ENCODE measurements around the gene WFIKKN1.

GRCh38 chr16:675884-676564 lies 45.2 kb downstream of the WFIKKN1 start:
- TF ChIP-seq, protein P1, sequence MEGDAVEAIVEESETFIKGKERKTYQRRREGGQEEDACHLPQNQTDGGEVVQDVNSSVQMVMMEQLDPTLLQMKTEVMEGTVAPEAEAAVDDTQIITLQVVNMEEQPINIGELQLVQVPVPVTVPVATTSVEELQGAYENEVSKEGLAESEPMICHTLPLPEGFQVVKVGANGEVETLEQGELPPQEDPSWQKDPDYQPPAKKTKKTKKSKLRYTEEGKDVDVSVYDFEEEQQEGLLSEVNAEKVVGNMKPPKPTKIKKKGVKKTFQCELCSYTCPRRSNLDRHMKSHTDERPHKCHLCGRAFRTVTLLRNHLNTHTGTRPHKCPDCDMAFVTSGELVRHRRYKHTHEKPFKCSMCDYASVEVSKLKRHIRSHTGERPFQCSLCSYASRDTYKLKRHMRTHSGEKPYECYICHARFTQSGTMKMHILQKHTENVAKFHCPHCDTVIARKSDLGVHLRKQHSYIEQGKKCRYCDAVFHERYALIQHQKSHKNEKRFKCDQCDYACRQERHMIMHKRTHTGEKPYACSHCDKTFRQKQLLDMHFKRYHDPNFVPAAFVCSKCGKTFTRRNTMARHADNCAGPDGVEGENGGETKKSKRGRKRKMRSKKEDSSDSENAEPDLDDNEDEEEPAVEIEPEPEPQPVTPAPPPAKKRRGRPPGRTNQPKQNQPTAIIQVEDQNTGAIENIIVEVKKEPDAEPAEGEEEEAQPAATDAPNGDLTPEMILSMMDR (IDR thresholded peaks at IDR 0.05): no peak
- no peak for TF ChIP-seq POLR2A (IDR thresholded peaks at IDR 0.05)
